ENCODE data around the gene SLC6A19. TPM values are rescaled to one million over a fixed set of nuclear protein-coding genes. Genes with fewer than 3 reads are reported as not detected.

Gene SLC6A19
- total RNA-seq, 2 donors from 2014 or later = 0.09 to 0.15 TPM

DNA sequence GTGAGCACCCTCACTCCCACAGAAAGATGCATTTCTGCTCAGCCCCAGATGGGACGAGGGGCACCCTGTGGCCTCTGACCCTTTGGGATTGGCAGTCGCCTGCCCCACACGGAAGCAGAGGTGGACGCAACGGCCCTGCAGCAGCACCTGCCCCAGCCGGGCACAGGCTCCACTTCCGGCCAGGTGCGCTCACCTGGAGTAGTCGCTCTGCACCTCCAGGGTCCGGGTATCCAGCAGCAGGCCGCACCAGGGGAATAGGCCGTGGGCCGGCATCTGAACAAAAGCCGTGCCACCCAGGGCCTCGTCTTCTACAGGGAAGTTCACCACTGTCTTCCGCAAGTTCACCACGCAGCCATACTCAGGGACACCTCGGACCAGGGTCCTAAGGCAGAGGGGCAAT is 62.8 kb downstream of the SLC6A19 start:
- no peak for DNase-seq
- H3K27ac ChIP-seq (ENCODE audit: low read depth, low read length) = no peak overlapping the region
- H3K36me3 Mint-ChIP-seq (ENCODE audit: low read depth) = no peaks in the 10 kb centered on the region
- H3K36me3 ChIP-seq (ENCODE audit: control insufficient read depth, insufficient read depth, low read length) = no peaks in the 10 kb centered on the region
- H3K9ac ChIP-seq (ENCODE audit: extremely low read depth, low read length, poor library complexity, severe bottlenecking) = no peak overlapping the region
- no peaks in the 10 kb centered on the region for H3K27me3 ChIP-seq (ENCODE audit: control insufficient read depth, insufficient read depth, low read length, poor library complexity, severe bottlenecking)
- H3K4me3 ChIP-seq (ENCODE audit: low read length) = no peak overlapping the region
- WGBS, 2 experiments (ENCODE audit: insufficient coverage in 1 of 2, insufficient read length in 1 of 2) = 91 to 98% methylated on average over 18 of the region's 18 CpGs
- no peaks in the 10 kb centered on the region for H3K27me3 Mint-ChIP-seq (ENCODE audit: insufficient read depth)
- no peaks in the 10 kb centered on the region for H3K9me3 Mint-ChIP-seq
- H3K4me1 Mint-ChIP-seq = no peaks in the 10 kb centered on the region
- TF ChIP-seq, protein P1, sequence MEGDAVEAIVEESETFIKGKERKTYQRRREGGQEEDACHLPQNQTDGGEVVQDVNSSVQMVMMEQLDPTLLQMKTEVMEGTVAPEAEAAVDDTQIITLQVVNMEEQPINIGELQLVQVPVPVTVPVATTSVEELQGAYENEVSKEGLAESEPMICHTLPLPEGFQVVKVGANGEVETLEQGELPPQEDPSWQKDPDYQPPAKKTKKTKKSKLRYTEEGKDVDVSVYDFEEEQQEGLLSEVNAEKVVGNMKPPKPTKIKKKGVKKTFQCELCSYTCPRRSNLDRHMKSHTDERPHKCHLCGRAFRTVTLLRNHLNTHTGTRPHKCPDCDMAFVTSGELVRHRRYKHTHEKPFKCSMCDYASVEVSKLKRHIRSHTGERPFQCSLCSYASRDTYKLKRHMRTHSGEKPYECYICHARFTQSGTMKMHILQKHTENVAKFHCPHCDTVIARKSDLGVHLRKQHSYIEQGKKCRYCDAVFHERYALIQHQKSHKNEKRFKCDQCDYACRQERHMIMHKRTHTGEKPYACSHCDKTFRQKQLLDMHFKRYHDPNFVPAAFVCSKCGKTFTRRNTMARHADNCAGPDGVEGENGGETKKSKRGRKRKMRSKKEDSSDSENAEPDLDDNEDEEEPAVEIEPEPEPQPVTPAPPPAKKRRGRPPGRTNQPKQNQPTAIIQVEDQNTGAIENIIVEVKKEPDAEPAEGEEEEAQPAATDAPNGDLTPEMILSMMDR (conservative IDR thresholded peaks at IDR 0.05) = no peak
- H3K9me3 ChIP-seq (ENCODE audit: control insufficient read depth, low read length) = no peaks in the 10 kb centered on the region
- no peaks in the 10 kb centered on the region for H3K4me1 ChIP-seq (ENCODE audit: control insufficient read depth, insufficient read depth, low read length)
- no peak overlapping the region for H3K27ac Mint-ChIP-seq
- H3K4me3 Mint-ChIP-seq = no peak overlapping the region

DNA sequence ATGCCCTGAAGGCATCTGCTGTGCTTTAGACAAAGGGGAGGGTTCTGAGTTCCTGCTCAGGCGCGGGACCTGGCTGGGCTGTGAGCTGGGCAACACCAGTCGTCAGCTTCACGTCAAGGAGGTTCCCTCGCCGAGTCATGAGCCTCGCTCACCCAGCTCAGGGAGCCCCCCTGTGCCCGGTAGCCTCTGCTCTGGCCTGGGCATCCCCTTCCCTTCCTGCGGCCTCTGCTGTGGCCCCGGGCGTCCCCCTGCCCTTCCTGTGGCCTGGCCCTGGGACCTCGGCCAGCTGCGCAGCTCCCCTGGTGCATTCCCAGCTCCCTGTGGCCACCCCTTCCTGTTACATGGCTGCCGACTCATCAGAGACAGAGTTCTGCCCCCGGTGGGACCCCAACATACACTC is 63.6 kb downstream of the SLC6A19 start:
- Mint-ChIP-seq H3K27me3 (ENCODE audit: insufficient read depth) (no peaks in the 10 kb centered on the region), H3K9me3 (no peaks in the 10 kb centered on the region), H3K36me3 (ENCODE audit: low read depth) (no peaks in the 10 kb centered on the region), H3K27ac (no peak overlapping the region), H3K4me1 (no peaks in the 10 kb centered on the region), H3K4me3 (no peak overlapping the region)
- TF ChIP-seq, protein P1 (conservative IDR thresholded peaks at IDR 0.05) = no peak
- H3K27ac ChIP-seq (ENCODE audit: low read depth, low read length) = no peak overlapping the region
- no peak overlapping the region for H3K9ac ChIP-seq (ENCODE audit: extremely low read depth, low read length, poor library complexity, severe bottlenecking)
- no peaks in the 10 kb centered on the region for H3K36me3 ChIP-seq (ENCODE audit: control insufficient read depth, insufficient read depth, low read length)
- no peaks in the 10 kb centered on the region for H3K9me3 ChIP-seq (ENCODE audit: control insufficient read depth, low read length)
- no peaks in the 10 kb centered on the region for H3K4me1 ChIP-seq (ENCODE audit: control insufficient read depth, insufficient read depth, low read length)
- no peaks in the 10 kb centered on the region for H3K27me3 ChIP-seq (ENCODE audit: control insufficient read depth, insufficient read depth, low read length, poor library complexity, severe bottlenecking)
- H3K4me3 ChIP-seq (ENCODE audit: low read length) = no peak overlapping the region
- WGBS, 2 experiments (ENCODE audit: insufficient coverage in 1 of 2, insufficient read length in 1 of 2) = 91 to 98% methylated on average over 8 to 15 of the region's 15 CpGs
- no peak for DNase-seq

DNA sequence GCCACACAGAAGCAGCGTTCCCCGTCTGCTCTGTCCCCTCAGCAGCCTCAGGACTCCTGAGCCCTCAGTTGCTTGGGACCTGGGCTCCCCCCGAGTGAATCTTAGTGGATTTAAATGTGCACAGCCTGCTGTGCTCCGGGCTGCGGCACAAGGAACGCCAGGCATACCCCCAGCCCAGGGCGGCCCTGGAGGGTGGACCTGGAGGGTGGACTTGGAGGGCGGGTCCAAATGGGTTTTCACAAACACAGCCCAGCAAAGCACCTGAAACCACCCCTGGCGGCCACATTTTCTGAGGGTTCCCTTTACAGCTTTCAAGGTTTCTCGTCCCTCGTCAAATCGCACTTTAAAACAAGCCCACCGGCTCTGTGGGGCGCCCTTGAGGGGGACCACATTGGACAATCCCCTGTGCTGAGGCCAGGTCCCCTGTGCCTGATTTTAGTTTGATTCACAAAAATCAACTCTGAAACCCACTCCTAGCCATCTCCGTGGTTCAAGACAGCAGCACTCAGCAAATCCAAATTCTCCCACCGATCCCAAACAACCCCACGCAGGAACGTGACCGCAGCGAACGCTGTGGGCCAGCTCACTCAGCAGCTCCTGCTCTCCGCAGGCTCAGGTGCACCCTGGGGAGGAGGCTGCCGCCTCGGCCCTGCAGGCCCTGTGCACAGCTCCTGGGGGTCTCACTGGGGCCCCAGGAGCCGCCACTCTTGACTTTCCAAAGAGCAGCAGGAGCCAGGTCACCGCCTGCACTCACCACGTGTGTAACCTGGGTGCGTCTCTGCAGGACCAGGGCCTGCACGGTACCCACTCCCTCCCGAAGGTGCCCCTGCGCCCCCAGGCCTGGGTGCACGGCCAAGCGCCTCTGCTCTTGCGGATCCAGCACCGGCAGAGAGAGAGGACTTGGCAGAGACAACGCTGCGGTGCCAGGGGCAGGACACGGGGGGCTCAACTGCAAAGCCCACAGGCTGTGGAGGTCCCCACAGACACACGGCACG is 64.4 kb downstream of the SLC6A19 start:
- no peak overlapping the region for H3K4me3 Mint-ChIP-seq
- Histone ChIP-seq H3K36me3 (ENCODE audit: control insufficient read depth, insufficient read depth, low read length) (no peaks in the 10 kb centered on the region), H3K4me1 (ENCODE audit: control insufficient read depth, insufficient read depth, low read length) (no peaks in the 10 kb centered on the region), H3K27ac (ENCODE audit: low read depth, low read length) (no peak overlapping the region), H3K9ac (ENCODE audit: extremely low read depth, low read length, poor library complexity, severe bottlenecking) (no peak overlapping the region), H3K4me3 (ENCODE audit: low read length) (no peak overlapping the region), H3K27me3 (ENCODE audit: control insufficient read depth, insufficient read depth, low read length, poor library complexity, severe bottlenecking) (no peaks in the 10 kb centered on the region), H3K9me3 (ENCODE audit: control insufficient read depth, low read length) (no peaks in the 10 kb centered on the region)
- no peaks in the 10 kb centered on the region for H3K36me3 Mint-ChIP-seq (ENCODE audit: low read depth)
- DNase-seq = no peak
- TF ChIP-seq, protein P1 (conservative IDR thresholded peaks at IDR 0.05) = no peak
- no peaks in the 10 kb centered on the region for H3K27me3 Mint-ChIP-seq (ENCODE audit: insufficient read depth)
- no peak overlapping the region for H3K27ac Mint-ChIP-seq
- no peaks in the 10 kb centered on the region for H3K9me3 Mint-ChIP-seq
- no peaks in the 10 kb centered on the region for H3K4me1 Mint-ChIP-seq
- 93% methylated on average over 23 to 40 of the region's 40 CpGs for WGBS, 2 experiments (ENCODE audit: insufficient coverage in 1 of 2, insufficient read length in 1 of 2)

Data from endodermal cell (in vitro differentiated cells).